ENCODE measurements around the gene ASCL5. TPM values are rescaled to one million over a fixed set of nuclear protein-coding genes. Genes with fewer than 3 reads are reported as not detected.
A peak's percentile ranks its signal among the peaks of the same experiment; 100 is the strongest.

ASCL5 gene
- polyA plus RNA-seq, 3 donors: not detected

- Histone ChIP-seq H3K4me1 (ENCODE audit: control insufficient read depth in 1 of 2, insufficient read depth in 2 of 2, low read length in 2 of 2) (peaks cover 9 to 10% of the 10 kb centered on the region in 2 donors), H4K20me1 (ENCODE audit: insufficient read depth, low read length) (no peaks in the 10 kb centered on the region), H3K4me2 (replicated peaks; ENCODE audit: extremely low read depth, low read length, poor library complexity, severe bottlenecking) (no peak overlapping the region), H3K79me2 (ENCODE audit: insufficient read depth, low read length) (no peaks in the 10 kb centered on the region), H3K9ac (ENCODE audit: insufficient read depth, low read length, poor library complexity, severe bottlenecking) (no peak overlapping the region), H3K27ac (ENCODE audit: low read depth in 1 of 2, low read length in 2 of 2) (no peak overlapping the region), H3K9me3 (replicated peaks in 1 of 2; ENCODE audit: control insufficient read depth in 1 of 2, insufficient read depth in 1 of 2, low read length in 2 of 2) (peaks cover 0 to 6% of the 10 kb centered on the region in 2 donors), H3K36me3 (replicated peaks in 1 of 2; ENCODE audit: control insufficient read depth in 1 of 2, insufficient read depth in 2 of 2, low read length in 2 of 2) (no peaks in the 10 kb centered on the region), H3K27me3 (ENCODE audit: control insufficient read depth in 2 of 2, insufficient read depth in 2 of 2, low read length in 2 of 2) (peaks cover 2 to 9% of the 10 kb centered on the region in 2 donors), H2AFZ (ENCODE audit: insufficient read depth, low read depth, low read length, poor library complexity, severe bottlenecking) (no peak overlapping the region), H3K4me3 (replicated peaks in 1 of 3; ENCODE audit: low read depth in 2 of 3, low read length in 3 of 3) (no peak overlapping the region)
- 100% methylated on average over 1 of the region's 3 CpGs for WGBS (ENCODE audit: insufficient coverage)
- intact Hi-C loops (cut with micrococcal nuclease): no loop called here
- DNase-seq: no peak
- TF ChIP-seq CTCF (IDR thresholded peaks at IDR 0.05): no peak
- Mint-ChIP-seq H3K9me3 (peaks cover 0 to 7% (median 4%) of the 10 kb centered on the region in 7 donors), H3K36me3 (peaks cover 2 to 6% of the 10 kb centered on the region in 2 donors), H3K4me1 (peaks cover 16% of the 10 kb centered on the region), H3K27me3 (ENCODE audit: low read depth in 3 of 3) (peaks cover 6 to 21% (median 11%) of the 10 kb centered on the region in 3 donors), H3K4me3 (peak overlapping the region in 1 of 2 donors; percentile 51), H3K27ac (no peak overlapping the region)
Measured at GRCh38 chr1:201169203-201169602, 42.2 kb upstream of the ASCL5 start.

- Histone ChIP-seq H3K27me3 (ENCODE audit: control insufficient read depth in 2 of 2, insufficient read depth in 2 of 2, low read length in 2 of 2) (peaks cover 2 to 9% of the 10 kb centered on the region in 2 donors), H2AFZ (ENCODE audit: insufficient read depth, low read depth, low read length, poor library complexity, severe bottlenecking) (no peak overlapping the region), H3K4me1 (ENCODE audit: control insufficient read depth in 1 of 2, insufficient read depth in 2 of 2, low read length in 2 of 2) (peaks cover 9 to 10% of the 10 kb centered on the region in 2 donors), H3K27ac (ENCODE audit: low read depth in 1 of 2, low read length in 2 of 2) (no peak overlapping the region), H3K79me2 (ENCODE audit: insufficient read depth, low read length) (no peaks in the 10 kb centered on the region), H3K9ac (ENCODE audit: insufficient read depth, low read length, poor library complexity, severe bottlenecking) (no peak overlapping the region), H4K20me1 (ENCODE audit: insufficient read depth, low read length) (no peaks in the 10 kb centered on the region), H3K4me2 (replicated peaks; ENCODE audit: extremely low read depth, low read length, poor library complexity, severe bottlenecking) (no peak overlapping the region), H3K9me3 (replicated peaks in 1 of 2; ENCODE audit: control insufficient read depth in 1 of 2, insufficient read depth in 1 of 2, low read length in 2 of 2) (no peaks in the 10 kb centered on the region), H3K4me3 (replicated peaks in 1 of 3; ENCODE audit: low read depth in 2 of 3, low read length in 3 of 3) (no peak overlapping the region), H3K36me3 (replicated peaks in 1 of 2; ENCODE audit: control insufficient read depth in 1 of 2, insufficient read depth in 2 of 2, low read length in 2 of 2) (no peaks in the 10 kb centered on the region)
- Mint-ChIP-seq H3K4me3 (peak overlapping the region in 1 of 2 donors; percentile 9), H3K36me3 (peaks cover 2 to 3% of the 10 kb centered on the region in 2 donors), H3K4me1 (peaks cover 10% of the 10 kb centered on the region), H3K27ac (no peak overlapping the region), H3K27me3 (ENCODE audit: low read depth in 3 of 3) (peaks cover 5 to 17% (median 12%) of the 10 kb centered on the region in 3 donors), H3K9me3 (peaks cover 0 to 2% (median 0%) of the 10 kb centered on the region in 7 donors)
- TF ChIP-seq CTCF (IDR thresholded peaks at IDR 0.05): no peak
- DNase-seq: no peak
- WGBS (ENCODE audit: insufficient coverage): 100% methylated on average over 1 of the region's 13 CpGs
- intact Hi-C loops (cut with micrococcal nuclease): no loop called here
Measured at GRCh38 chr1:201167041-201167991, 40.3 kb upstream of the ASCL5 start.

Measured in CD14-positive monocyte (primary cell).